ENCODE data around the gene C1QTNF5.

C1QTNF5 gene

DNA sequence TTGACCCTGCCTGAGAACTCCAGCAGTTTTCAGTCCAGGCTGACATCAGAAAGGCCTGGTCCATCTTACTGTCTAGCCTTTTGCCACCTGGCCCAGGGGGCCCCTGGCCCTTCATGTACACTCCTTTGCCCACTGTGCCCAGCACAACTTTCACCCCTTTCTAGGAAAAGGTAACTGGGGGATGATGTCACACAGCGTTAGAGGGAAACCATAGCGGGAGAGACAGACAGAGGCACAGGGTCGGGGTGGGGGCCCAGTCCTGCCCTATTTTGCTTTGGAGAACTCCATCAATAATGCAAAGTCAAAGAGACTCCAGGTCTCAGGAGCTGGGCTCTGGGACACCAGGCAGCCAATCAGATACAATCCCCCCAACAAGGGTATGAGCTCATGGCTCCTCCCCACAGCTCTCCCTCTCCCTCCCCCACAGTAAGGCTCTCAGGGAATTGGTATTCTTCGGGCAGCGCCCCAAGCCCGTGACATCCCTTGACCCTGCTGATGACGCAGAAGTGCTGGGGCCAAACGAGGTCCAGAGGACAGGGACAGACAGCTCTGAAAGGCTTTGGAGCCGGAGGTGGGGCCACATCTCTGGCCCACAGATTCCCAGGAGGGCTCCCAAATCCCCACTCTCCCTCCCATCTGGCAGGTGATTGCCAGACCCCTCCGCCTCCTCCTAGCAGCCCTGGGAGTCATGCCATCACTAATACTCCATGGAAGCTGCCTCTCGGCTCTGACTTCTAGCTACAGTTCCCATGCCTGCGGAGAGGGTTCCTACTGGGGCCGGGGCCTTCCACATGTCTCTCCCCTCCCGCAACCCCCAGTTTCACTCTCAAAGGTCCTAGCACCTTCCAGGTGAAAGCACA lies 34.9 kb upstream of the C1QTNF5 start:
- TF ChIP-seq CTCF (conservative IDR thresholded peaks at IDR 0.05) = no peak
- H3K27ac ChIP-seq = no peak overlapping the region; the same call in 1 of the 2 replicates

- H3K27ac ChIP-seq = no peak overlapping the region; the same call in 1 of the 2 replicates
- TF ChIP-seq CTCF (conservative IDR thresholded peaks at IDR 0.05) = no peak
Observed at GRCh38 chr11:119374632-119375336, 34.1 kb upstream of the C1QTNF5 start.

DNA sequence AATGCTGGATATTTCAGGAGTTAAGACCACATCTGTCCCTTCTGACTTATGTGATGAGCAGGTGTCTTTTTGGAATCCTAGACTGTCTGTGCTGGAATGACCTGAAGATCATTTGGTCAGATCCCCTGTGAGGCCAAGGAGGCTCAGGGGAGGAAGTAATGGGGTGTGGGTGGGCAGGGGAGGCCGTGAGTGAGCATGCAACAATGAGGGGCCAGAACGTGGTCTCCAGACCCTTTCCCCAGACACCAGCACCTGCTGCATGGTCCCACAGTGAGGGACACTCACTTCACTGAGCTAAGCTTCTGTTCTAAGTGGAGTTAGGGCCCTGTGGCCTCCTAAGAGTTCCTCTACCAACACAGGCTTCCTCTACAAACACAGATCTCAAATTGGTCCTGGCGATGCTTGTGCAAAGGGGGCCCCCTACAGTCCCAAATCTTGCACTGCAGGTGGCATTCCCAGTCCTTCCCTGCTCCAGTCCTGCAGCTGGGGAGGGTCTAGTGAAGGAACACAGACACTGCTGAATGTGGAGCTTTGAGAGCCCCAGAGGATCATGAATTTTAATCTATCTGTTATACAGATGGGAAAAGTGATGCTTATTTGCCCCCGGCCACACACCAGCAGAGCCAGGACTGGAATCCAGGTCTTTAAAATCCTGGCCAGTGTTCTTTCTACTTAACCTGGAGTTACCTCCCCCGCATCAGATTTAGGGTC lies 33.4 kb upstream of the C1QTNF5 start:
- TF ChIP-seq CTCF (conservative IDR thresholded peaks at IDR 0.05) = peak; percentile 94
- no peak overlapping the region; the same call in 1 of the 2 replicates for H3K27ac ChIP-seq

GRCh38 chr11:119373059-119373920 lies 32.6 kb upstream of the C1QTNF5 start:
- H3K27ac ChIP-seq = no peak overlapping the region

GRCh38 chr11:119372260-119373058 lies 31.8 kb upstream of the C1QTNF5 start:
- TF ChIP-seq CTCF (conservative IDR thresholded peaks at IDR 0.05) = no peak
- no peak overlapping the region for H3K27ac ChIP-seq

More at GRCh38 chr11:119373059-119373920, 32.6 kb upstream of the C1QTNF5 start:
- no peak for TF ChIP-seq CTCF (conservative IDR thresholded peaks at IDR 0.05)

DNA sequence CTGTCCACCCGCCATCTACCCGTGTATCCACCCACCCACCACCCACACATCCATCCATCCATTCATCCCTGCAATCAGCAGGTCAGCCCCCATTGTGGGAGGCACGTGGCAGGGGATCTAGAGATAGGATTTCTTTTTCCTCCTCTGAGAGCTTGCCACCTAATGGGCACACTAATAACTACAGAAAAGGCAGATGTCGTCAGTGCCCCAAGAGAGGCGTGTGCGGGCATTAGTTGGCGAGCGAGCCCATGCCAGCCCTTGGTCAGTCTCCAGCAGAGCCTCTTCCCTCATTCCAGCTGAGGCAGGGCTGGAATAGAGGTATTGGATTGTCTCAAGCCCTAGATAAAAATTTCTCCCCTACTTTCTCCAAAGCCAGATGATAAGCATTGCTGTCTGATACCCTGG lies 31.1 kb upstream of the C1QTNF5 start:
- TF ChIP-seq CTCF (conservative IDR thresholded peaks at IDR 0.05) = peak; percentile 45

More for the DNA sequence above, 31.1 kb upstream of the C1QTNF5 start:
- H3K27ac ChIP-seq = no peak overlapping the region

Data from VCaP (cell line).